SK-N-MC (cell line): ENCODE measurements around the gene CARM1.
"Not testable (repeated sequence)": the region's sequence is repeated elsewhere in the genome, so short reads cannot be mapped to it uniquely, and the experiment has no call there.

Source experiments
- DNase-seq: peaks from one replicate; pipeline ENCODE4 v3.0.0-alpha.2; 2011; ENCODE audit warnings: low read depth, low spot score
- H3K27ac ChIP-seq: fragments of 200-600 bp; sonication (generic); 2 replicates; pipeline ENCODE4 v1.5.1; 2016; ENCODE audit warnings: mixed run types
- H3K36me3 ChIP-seq: fragments of 200-600 bp; sonication (generic); 2 replicates; pipeline ENCODE4 v1.6.1; 2017; ENCODE audit warnings: antibody characterized with exemption, low read length, mixed read lengths; ENCODE audit not compliant: insufficient read depth
- H3K4me3 ChIP-seq: fragments of 200-600 bp; sonication (generic); 2 replicates; pipeline ENCODE4 v1.5.1; 2016
- H3K9ac ChIP-seq: fragments of 200-600 bp; sonication (generic); 2 replicates; pipeline ENCODE4 v1.8.0; 2017; ENCODE audit warnings: mixed run types, mixed read lengths; ENCODE audit not compliant: insufficient read length
- H3K9me3 ChIP-seq: fragments of 200-600 bp; sonication (generic); 2 replicates; pipeline ENCODE4 v1.6.1; 2017; ENCODE audit warnings: low read depth, mild to moderate bottlenecking, antibody characterized with exemption, low read length, moderate library complexity, mixed read lengths
- EZH2 ChIP-seq: fragments of 200-600 bp; sonication (generic); IDR thresholded peaks from one replicate; pipeline ENCODE4 v1.6.1; 2017; ENCODE audit warnings: antibody characterized with exemption
- FOXP2 ChIP-seq: optimal IDR thresholded peaks from 2 replicates; pipeline ENCODE3; 2011; ENCODE audit warnings: mild to moderate bottlenecking, moderate library complexity; ENCODE audit not compliant: insufficient read depth; ENCODE audit errors: extremely low read length, control extremely low read depth
- POLR2AphosphoS5 ChIP-seq: IDR thresholded peaks from 2 replicates; pipeline ENCODE4 v1.6.1; 2012; ENCODE audit warnings: mild to moderate bottlenecking, low read depth, low read length, borderline replicate concordance

Gene CARM1

DNA sequence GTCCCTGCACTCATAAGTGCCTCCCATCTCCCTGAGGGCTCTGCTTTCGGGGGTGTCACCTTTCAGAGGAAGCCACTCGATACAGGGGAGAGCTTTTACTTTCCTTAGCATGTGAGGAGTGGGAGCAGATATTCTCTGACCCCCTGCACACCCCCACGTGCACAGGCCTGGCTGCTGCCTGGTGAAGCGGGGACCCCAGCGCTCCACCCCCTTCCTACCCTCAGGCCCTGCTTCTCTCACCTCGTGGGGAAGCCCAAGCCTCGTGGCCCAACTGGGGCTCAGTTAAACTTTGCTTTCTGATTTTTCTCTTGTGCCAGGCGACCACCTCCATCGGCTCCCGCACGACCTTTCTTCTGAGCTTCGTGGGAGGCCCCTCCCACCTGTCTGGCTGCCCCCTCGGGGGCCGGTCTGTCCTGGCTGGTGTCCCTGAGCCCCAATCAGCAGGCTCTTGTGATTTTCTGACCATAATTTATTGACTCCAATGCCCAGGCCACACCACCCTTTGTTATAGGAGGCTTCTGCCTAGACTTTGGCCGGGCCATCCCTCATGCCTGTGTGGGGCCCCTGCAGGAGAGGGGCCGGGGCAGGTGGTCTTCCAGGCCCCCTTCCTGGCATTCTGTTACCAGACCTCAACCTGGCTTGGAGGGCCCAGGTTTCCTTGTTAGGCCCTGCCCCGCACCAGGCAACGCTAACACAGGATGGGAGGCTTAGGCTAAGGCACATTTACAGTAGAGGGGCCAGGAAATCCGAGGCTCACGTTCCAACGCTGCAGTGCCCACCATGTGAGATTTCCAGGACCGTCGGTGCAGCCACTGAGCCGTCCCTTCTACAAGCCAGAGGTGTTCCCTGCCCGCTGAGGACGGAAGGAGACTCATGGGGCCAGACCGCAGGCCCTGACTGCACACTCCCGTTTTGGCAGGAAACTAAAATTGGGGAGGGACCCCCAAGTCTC, 39.1 kb upstream of the CARM1 start:
- Histone ChIP-seq H3K9ac (no peak overlapping the region), H3K4me3 (no peak overlapping the region), H3K36me3 (peaks cover 4% of the 10 kb centered on the region; the same call in 1 of the 2 replicates), H3K27ac (no peak overlapping the region), H3K9me3 (no peaks in the 10 kb centered on the region)
- no peak for DNase-seq
- TF ChIP-seq EZH2 (no peak), POLR2AphosphoS5 (no peak), FOXP2 (no peak)

DNA sequence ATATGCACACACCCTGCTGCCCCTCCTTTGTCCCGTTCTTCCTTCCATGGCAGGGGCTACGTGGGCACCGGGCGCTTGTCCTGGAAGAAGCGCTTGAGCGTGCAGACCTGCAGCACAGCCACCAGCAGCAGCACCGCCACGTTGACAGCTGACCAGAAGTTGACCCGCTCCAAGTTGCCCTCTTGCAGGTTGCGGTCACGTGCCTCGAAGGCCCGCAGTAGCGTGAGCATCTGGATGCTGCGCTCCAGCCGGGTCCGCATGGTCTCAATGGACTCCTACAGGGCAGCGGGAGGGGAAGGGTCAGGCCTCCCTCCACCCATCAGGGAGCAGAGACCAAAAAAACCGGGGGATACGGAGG, 38.4 kb upstream of the CARM1 start:
- H3K9ac ChIP-seq = no peak overlapping the region

DNA sequence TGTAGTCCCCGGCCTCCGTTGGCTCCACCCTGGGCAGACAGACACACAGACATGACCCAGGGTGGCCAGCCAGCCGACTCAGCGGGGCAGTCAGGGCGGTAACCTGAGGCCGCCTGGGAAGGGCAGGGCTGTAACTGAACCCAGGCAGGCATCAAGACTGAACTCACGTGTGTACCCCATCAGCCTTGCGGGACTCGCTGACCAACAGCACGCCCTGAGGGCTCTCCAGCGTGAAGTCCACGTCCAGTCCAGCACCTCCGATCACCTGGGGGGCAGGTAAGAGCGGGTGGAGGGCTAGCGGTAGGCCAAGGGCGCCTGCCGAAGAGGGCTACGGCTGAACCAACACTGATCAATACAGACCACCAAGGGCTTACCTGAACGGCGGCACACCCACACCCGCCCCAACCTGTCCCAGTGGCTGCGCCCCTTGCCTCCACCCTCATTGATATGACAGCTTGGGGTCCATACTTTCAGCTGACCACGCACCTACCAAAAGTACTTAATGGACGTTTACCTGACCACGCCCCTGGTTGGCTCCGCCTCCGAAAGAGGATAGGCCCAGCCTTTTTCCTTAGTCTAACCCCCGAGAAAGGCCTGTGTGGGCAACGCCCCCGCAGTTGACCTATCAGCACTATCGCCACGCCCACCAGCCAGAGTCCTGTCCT, 36.1 kb upstream of the CARM1 start:
- TF ChIP-seq EZH2 = no peak
- TF ChIP-seq FOXP2 = no peak
- TF ChIP-seq POLR2AphosphoS5 = no peak
- DNase-seq = no peak
- no peaks in the 10 kb centered on the region for H3K9me3 ChIP-seq
- no peak overlapping the region for H3K9ac ChIP-seq
- H3K27ac ChIP-seq = no peak overlapping the region
- H3K36me3 ChIP-seq = peaks cover 4% of the 10 kb centered on the region; the same call in 1 of the 2 replicates
- H3K4me3 ChIP-seq = peak overlapping the region; percentile 94

More for the DNA sequence above, 38.4 kb upstream of the CARM1 start:
- Histone ChIP-seq H3K9me3 (no peaks in the 10 kb centered on the region), H3K36me3 (peaks cover 4% of the 10 kb centered on the region; the same call in 1 of the 2 replicates), H3K4me3 (no peak overlapping the region), H3K27ac (no peak overlapping the region)
- DNase-seq = no peak
- no peak for TF ChIP-seq EZH2
- TF ChIP-seq FOXP2 = no peak
- no peak for TF ChIP-seq POLR2AphosphoS5

DNA sequence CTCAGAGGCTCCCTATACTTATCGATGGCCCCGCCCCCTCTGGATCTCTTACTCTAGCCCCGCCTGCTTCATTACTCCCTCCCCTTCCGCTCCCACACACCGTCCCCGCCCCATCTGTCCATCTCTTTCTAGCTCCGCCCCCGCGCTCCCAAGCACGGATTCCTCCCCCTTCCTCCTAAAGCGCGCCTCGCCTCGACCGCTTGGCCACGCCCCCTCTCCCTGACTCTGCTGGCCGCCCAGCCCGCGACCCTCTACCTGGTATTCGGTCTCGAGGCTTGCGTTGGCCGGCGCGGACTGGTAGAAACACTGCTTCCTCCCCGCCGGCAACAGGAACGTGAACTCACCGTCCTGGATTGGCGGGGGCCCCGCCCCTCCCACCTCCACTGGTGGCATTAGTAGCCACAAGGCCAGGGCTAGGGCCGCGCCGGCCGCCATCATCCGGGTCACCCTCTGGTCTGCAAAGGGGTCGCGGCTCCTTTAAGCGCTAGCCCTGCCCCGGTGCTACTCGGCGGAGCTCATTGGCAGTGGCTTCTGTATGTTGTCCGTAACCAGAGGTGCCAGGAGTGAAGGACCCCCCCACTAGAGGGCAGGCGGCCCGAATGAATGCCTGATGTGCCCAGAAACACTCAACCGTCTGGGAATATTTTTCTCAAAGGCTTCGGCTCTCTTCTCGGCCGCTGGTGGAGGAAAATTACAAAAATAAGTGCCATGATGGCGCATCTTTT, 35.4 kb upstream of the CARM1 start, which contains the start of gene TMED1:
TSS of gene TMED1 (minus strand) at position 459 of the 725 bp plus-strand sequence. CDS start at position 438, 21 bp downstream.
- DNase-seq = peak; percentile 97
- H3K36me3 ChIP-seq = peaks cover 4% of the 10 kb centered on the region; the same call in 1 of the 2 replicates
- TF ChIP-seq POLR2AphosphoS5 (peak; percentile 62; the same call in 1 of the 2 replicates), FOXP2 (no peak), EZH2 (no peak)
- peak within 1 kb of the TSS; percentile 95 for H3K9ac ChIP-seq
- H3K4me3 ChIP-seq = peak within 1 kb of the TSS; percentile 94
- H3K9me3 ChIP-seq = no peaks in the 10 kb centered on the region
- peak within 1 kb of the TSS; percentile 93 for H3K27ac ChIP-seq

DNA sequence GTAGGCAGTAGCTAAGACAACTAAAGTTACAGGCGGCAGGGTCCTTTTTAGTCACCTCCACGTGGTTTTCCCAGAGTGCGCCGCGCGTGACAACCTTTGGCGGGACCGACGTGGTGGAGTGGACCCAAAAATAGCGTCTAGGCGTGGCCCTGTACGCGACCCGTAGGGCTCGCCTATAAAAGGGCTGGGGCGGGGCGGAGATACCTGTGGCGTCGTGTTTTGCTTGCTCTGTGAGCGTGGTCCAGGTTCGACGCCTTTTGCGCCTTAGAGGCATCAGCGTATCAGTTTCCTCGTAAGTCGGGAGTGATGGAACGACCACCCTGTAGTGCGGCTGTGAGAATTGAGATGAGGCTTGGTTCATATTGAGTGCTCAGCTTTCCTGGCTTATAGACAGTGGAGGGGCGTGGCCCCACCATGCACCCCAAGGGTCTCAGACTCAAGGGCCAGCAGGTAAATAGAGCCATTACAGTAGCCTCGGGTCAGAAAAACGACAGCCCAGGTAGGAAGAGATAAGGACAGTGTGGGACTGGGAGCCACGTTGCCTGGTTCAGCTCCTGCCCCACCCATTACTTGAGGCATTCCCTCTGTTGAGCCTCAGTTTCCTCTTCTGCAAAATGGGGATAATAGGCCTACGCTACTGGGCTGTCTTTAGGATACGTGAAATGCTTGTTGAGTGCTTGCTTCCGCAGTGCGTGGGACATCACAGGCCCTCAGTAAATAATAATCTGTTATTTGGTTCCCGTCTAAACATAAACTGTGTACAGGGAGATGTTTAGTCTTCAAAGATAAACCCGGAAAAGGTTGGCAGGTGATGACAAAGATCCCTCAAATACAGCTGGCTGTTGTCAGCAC, 34.6 kb upstream of the CARM1 start:
- H3K9me3 ChIP-seq = no peaks in the 10 kb centered on the region
- peak overlapping the region; percentile 93 for H3K27ac ChIP-seq
- DNase-seq = no peak
- H3K36me3 ChIP-seq = peaks cover 4% of the 10 kb centered on the region; the same call in 1 of the 2 replicates
- TF ChIP-seq EZH2 = no peak
- no peak for TF ChIP-seq POLR2AphosphoS5
- TF ChIP-seq FOXP2 = no peak
- peak overlapping the region; percentile 94 for H3K4me3 ChIP-seq
- H3K9ac ChIP-seq = peak overlapping the region; percentile 95

DNA sequence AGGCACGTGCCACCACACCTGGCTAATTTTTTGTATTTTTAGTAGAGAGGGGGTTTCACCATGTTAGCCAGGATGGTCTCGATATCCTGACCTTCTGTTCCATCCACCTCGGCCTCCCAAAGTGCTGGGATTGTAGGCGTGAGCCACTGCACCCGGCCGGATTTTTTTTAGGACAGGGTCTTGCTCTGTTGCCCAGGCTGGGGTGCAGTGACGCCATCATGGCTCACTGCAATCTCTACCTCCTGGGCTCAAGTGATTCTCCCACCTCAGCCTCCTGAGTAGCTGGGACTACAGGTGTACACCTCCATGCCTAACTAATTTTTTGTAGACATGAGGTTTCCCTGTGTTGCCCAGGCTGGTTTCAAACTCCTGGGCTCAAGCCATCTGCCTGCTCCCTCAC, 33.7 kb upstream of the CARM1 start:
- not testable (repeated sequence) for H3K9me3 ChIP-seq, H3K4me3 ChIP-seq, DNase-seq, H3K36me3 ChIP-seq, H3K9ac ChIP-seq, H3K27ac ChIP-seq

DNA sequence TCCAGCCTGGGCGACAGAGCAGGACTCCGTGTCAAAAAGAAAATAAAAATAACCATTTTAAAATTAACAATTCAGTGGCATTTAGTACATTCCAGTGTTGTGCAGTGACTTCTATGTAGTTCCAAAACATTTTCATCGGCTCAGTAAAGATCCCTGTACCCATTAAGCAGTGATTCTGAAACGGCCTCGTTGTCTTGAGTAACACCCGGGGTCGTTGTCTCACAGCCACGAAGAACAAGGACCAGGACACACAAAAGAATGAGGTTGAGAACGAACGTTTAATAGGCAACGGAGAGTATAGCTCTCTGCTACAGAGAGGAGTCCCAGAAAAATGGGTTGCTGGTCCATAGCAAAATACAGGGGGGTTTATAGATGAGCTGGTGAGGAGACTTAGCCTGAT, 33.0 kb upstream of the CARM1 start:
- TF ChIP-seq FOXP2 = no peak
- TF ChIP-seq POLR2AphosphoS5 = no peak
- no peak for TF ChIP-seq EZH2
- Histone ChIP-seq H3K9ac (no peak overlapping the region), H3K36me3 (no peaks in the 10 kb centered on the region), H3K27ac (no peak overlapping the region), H3K9me3 (no peaks in the 10 kb centered on the region), H3K4me3 (no peak overlapping the region)
- no peak for DNase-seq
